Progenitor cell of endocrine pancreas (in vitro differentiated cells): ENCODE data around the gene ASAP2. TPM values are rescaled to one million over a fixed set of nuclear protein-coding genes. Genes with fewer than 3 reads are reported as not detected.

ENCODE experiments used
- DNase-seq: peaks from one replicate; pipeline ENCODE4 v3.0.0; 2021; ENCODE audit warnings: low spot score; ENCODE audit not compliant: unreplicated experiment
- H3K27ac Mint-ChIP-seq: 2 replicates; pipeline ENCODE4 v1.8.0; 2021; ENCODE audit warnings: mild to moderate bottlenecking, moderate library complexity, mixed read lengths
- H3K27me3 Mint-ChIP-seq: 2 replicates; pipeline ENCODE4 v1.8.0; 2021; ENCODE audit warnings: mixed read lengths
- H3K36me3 Mint-ChIP-seq: 2 replicates; pipeline ENCODE4 v1.8.0; 2022; ENCODE audit warnings: mixed read lengths; ENCODE audit not compliant: insufficient read depth
- H3K4me1 Mint-ChIP-seq: 2 replicates; pipeline ENCODE4 v1.8.0; 2021; ENCODE audit warnings: low read depth, mixed read lengths
- H3K4me3 Mint-ChIP-seq: 2 replicates; pipeline ENCODE4 v1.8.0; 2021; ENCODE audit warnings: low read depth, mild to moderate bottlenecking, moderate library complexity, mixed read lengths
- H3K9me3 Mint-ChIP-seq: 2 replicates; pipeline ENCODE4 v1.8.0; 2021; ENCODE audit warnings: low read depth, mixed read lengths
- CTCF ChIP-seq: fragments of 200-600 bp; sonication (generic); IDR thresholded peaks from one replicate; pipeline ENCODE4 v1.5.0; 2021; ENCODE audit warnings: antibody characterized with exemption, mild to moderate bottlenecking; ENCODE audit not compliant: unreplicated experiment
- total RNA-seq: library from RNA; stranded (reverse); gene quantifications from 2 replicates; pipeline ENCODE4 v1.2.1, GENCODE V29; 2021

ASAP2 gene
- total RNA-seq, 1 donor from 2014 or later: 65.4 TPM

- TF ChIP-seq CTCF: no peak
- Mint-ChIP-seq H3K4me3 (no peak overlapping the region), H3K4me1 (no peaks in the 10 kb centered on the region), H3K9me3 (no peaks in the 10 kb centered on the region), H3K27me3 (no peaks in the 10 kb centered on the region), H3K27ac (no peak overlapping the region), H3K36me3 (peaks cover 30% of the 10 kb centered on the region)
- DNase-seq: no peak
Measured at GRCh38 chr2:9346885-9347284, 140.3 kb downstream of the ASAP2 start.

- H3K27me3 Mint-ChIP-seq: no peaks in the 10 kb centered on the region
- no peak for DNase-seq
- no peak overlapping the region for H3K4me3 Mint-ChIP-seq
- peaks cover 26% of the 10 kb centered on the region for H3K36me3 Mint-ChIP-seq
- no peak for TF ChIP-seq CTCF
- no peaks in the 10 kb centered on the region for H3K9me3 Mint-ChIP-seq
- H3K27ac Mint-ChIP-seq: no peak overlapping the region
- H3K4me1 Mint-ChIP-seq: no peaks in the 10 kb centered on the region
Measured at GRCh38 chr2:9347411-9347881, 140.8 kb downstream of the ASAP2 start.

- Mint-ChIP-seq H3K27me3 (no peaks in the 10 kb centered on the region), H3K27ac (no peak overlapping the region), H3K36me3 (peaks cover 33% of the 10 kb centered on the region), H3K4me3 (no peak overlapping the region), H3K9me3 (no peaks in the 10 kb centered on the region), H3K4me1 (peaks cover 5% of the 10 kb centered on the region)
- TF ChIP-seq CTCF: no peak
- no peak for DNase-seq
Measured at GRCh38 chr2:9354318-9354717, 147.7 kb downstream of the ASAP2 start.

GRCh38 chr2:9355270-9355669, 148.7 kb downstream of the ASAP2 start:
- no peak overlapping the region for H3K27ac Mint-ChIP-seq
- no peak for TF ChIP-seq CTCF

GRCh38 chr2:9355716-9356115, 149.1 kb downstream of the ASAP2 start:
- H3K4me1 Mint-ChIP-seq: peaks cover 8% of the 10 kb centered on the region
- TF ChIP-seq CTCF: no peak
- peaks cover 36% of the 10 kb centered on the region for H3K36me3 Mint-ChIP-seq
- no peak overlapping the region for H3K4me3 Mint-ChIP-seq
- peak overlapping the region; percentile 4 for H3K27ac Mint-ChIP-seq
- DNase-seq: no peak
- no peaks in the 10 kb centered on the region for H3K27me3 Mint-ChIP-seq
- H3K9me3 Mint-ChIP-seq: no peaks in the 10 kb centered on the region

More at GRCh38 chr2:9355270-9355669, 148.7 kb downstream of the ASAP2 start:
- Mint-ChIP-seq H3K27me3 (no peaks in the 10 kb centered on the region), H3K4me1 (peaks cover 8% of the 10 kb centered on the region), H3K4me3 (no peak overlapping the region), H3K9me3 (no peaks in the 10 kb centered on the region), H3K36me3 (peaks cover 35% of the 10 kb centered on the region)
- DNase-seq: no peak
